NCI-H1930 (cell line): ENCODE results near the gene NR4A2.
A peak's percentile ranks its signal among the peaks of the same experiment; 100 is the strongest.

ENCODE experiments used
- DNase-seq, 2 experiments: peaks; one replicate each; lab custom pipeline; 2025; lab: John Stamatoyannopoulos, UW

Gene NR4A2

DNA sequence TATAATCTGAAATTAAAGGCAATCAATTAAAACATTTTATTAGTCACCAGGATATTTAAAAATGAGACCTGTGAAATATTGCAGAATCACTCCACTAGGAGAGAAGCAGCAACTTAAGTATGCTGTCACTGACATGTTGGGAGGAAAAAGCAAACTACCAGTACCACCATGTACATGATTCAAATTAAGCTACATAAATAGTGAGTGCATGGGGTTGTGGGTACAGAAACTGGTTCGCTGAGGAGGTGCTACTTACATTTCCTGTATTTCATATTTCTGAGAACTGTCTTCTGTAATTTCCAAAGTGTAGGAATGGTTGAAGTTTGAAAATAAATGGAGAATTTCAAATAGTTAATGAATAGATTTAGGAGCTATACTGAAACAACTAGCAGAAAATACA, 7.9 kb upstream of the NR4A2 start:
- DNase-seq: no peak

DNA sequence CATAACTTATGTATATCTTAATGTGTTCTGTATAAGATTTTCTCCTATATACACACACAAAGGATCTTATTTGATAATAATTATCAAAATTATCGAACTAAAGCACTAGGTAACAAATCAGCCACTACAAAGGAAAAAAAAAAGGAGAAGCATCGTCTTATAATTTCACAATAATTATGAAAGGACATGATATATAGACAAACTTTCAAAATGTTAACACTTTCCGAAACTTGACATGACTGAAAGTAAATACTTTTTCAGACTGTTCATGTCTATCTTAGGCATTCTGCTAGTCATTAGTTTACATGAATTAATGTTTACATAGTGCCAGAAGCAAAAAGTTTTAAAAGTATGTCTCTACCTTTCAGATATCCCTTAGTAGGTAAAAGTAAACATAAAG, 7.3 kb upstream of the NR4A2 start:
- no peak for DNase-seq

DNA sequence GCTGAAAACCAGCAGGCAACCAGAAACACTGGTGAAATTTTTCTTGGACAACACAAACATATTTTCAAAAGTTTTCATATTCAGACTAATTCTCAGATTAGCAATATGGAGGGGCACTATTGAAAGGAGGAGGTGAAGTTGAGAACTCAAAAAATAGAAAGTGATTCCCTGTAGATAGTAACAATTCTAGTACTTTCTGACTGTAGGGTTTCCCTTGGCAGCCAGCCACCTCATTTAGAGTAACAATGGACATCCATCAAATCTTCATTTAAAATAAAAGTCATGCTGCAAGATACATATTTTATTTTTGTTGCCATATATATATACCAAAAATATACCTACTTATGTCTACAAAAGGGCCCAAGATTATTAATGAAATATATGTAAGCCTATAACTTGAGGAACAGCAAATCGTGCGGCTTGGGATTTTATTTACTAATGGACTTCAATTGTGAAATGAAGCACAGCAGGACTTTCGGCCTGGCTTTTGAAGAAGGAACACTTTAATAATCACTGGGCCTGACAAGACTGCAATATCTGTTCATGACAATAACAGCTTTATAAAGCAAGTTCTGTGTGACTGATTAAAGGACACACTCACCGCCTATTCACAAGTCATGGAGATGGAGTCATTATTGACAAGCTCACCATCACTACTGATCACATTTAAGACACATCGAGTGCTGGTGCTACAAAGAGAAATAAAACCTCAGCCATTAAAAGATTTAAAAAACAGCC, 6.8 kb upstream of the NR4A2 start:
- DNase-seq: peak in 1 of 2 experiments; percentile 45

DNA sequence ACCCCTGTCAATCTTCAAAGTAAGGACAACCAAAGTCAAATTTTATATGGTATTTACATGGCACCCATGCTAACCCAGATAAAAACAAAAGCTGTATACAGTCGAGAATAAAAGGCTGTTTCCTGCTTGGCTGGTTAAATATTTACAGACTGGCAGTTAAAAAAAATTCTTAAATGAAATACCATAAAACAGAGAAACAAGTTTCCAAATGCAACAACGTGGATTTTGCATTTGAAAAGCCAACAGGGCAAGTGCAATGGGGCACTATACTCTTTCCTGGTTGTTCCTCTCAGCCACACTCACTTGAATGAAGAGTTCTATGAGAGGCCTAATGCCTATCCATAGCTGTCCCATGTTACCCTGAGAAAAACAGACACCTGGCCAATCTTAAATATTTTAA, 6.1 kb upstream of the NR4A2 start:
- peak in 1 of 2 experiments; percentile 9 for DNase-seq

DNA sequence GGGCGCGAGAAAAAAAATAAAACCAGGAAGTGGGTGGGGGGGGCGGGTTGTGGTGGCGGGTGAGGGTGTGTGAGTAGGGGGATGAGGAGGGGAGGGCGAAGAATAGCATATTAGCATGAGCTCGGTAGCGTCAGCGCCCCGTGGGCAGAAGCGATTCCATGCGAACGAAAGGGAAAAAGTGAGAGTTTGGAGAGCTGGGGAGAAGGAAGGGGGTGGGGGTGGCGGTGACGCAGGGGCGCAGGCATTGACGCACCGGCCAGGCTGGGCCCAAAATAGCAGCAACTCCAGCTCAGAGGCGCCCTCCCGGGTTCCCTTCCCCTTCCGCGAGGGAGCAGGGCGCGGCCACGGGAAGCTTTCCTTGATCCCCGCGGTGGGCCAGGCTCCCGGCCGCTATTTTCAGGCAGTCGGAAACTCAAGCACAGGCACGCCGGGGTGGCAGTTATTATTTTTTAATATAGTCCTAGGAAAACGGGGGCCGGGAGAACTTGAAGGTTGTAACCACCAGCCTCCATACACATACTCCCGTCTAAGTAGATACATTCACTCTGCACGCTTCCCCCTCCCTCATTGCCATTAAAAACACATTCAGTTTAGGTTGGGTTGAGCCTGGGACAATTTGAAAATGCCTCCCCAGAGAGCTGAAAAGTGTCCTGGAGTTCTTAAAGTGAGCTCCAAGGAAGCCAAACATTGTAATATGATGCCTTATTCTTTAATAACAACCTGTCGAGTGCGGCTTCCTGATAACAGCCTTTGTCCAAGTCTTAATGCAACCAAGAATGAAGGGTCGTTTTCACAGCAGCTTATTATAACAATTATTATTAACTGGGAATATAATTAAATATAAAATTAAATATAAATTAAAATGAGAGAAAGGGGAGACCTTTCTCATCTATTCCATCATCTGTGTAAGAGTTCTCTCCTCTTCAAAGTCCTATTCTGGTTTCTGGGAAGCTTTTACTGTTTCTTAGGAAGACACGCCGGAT, 2.3 kb upstream of the NR4A2 start:
- DNase-seq: peak; percentile 62 to 63

DNA sequence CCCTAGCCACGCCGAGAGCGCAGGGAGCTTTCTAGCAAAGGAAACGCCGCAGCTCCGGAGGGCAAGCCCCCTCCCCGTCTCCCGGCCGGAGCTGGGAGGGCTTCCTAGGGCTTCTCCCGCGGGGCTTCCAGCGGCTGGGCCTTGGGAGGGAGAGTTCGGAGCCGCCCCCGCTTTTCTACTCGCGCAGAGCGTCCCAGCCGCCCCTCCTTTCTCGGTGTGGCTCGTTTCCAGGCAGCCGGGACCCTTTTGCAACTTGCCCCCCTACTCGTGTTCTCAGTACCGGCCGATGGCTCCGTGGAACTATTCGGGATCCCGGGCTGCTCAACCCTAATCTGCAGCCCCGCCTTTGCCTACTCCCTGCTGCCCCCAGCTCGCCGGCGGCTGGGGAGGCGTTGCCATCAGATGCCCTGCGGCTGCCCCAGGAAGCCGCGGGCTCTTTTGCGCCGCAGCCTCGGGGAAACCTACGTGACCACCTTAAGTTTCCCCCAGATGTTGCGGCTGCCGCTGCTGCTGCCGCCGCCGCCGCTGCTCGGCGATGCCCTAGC, 1.5 kb upstream of the NR4A2 start:
- DNase-seq: peak; percentile 18 to 40

DNA sequence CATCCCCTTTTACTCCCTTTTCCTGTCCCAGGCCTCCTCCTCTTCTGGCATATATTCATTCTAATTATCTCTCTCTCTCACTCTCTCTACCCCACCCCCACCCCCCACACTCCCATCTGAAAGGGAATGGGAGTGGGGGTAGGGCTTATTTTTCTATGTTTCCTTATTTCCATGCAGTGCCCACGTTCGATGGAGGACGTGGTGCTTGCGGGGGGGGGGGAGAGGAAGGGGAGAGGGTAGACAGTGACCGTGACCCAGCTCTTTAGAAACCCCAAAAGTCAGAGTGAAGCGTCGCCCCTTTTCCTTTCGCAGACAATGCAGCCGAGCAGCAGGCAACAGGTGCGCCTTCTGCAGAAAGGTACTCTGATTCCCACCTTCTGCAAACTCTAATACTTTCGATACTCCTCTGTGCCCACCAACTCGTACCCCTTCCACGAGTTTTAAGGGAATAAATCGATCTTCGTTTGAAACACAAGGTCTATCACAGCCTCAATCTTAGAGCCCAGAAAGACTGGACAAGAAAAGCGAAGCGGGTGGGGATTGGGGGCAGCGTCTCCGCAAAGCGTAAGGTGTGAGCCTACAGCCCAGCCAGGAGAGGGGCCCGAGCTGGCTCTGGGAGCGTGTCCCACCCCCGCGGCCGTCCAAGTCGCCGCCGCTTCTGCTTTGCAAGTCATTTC, 891 bp upstream of the NR4A2 start:
- no peak for DNase-seq

DNA sequence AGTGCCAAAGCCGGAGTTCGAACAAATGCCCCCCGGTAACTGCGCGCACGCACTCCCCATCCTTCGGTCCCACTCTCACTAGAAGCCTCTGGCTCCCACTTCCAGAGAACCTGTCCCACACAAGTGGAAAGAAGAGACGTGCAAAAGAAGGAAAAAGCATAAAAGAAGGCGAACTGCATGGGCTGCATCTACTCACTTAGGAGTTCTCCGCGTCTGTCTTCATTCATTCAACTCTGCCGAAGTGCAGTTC, 312 bp downstream of the NR4A2 start:
- DNase-seq: no peak

DNA sequence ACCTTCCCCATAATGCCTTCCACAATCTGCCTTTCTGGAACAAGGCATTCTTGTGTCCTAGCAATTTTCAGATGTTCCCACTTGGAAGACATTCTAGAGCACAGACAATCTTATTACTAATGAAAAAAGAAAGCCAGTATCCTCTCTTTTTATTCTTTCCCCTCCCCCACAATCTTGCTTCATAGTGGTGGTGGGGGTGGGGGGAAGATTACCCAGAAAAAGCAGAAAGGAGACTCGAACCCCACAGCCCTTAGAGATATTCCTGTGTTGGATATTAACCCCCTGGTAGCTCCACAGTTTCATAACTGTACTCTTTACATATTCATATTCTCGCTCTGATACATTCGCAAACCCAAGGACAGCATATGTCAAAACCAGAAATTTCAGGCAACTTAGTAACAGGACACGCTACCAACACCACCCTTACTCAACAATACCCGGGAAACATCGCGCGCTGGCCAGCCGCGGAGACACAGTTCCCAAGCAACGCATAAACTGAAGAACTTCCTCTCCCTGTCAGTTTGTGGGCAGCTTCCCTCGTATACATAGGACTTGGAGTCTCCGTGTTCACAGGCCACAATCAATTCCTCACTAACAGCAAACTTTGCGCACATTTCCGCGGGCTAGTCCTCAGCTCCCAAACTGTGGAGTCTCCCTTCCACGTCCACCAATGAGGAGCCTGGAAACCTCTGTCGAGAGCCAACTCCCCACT, 793 bp downstream of the NR4A2 start:
- DNase-seq: no peak

DNA sequence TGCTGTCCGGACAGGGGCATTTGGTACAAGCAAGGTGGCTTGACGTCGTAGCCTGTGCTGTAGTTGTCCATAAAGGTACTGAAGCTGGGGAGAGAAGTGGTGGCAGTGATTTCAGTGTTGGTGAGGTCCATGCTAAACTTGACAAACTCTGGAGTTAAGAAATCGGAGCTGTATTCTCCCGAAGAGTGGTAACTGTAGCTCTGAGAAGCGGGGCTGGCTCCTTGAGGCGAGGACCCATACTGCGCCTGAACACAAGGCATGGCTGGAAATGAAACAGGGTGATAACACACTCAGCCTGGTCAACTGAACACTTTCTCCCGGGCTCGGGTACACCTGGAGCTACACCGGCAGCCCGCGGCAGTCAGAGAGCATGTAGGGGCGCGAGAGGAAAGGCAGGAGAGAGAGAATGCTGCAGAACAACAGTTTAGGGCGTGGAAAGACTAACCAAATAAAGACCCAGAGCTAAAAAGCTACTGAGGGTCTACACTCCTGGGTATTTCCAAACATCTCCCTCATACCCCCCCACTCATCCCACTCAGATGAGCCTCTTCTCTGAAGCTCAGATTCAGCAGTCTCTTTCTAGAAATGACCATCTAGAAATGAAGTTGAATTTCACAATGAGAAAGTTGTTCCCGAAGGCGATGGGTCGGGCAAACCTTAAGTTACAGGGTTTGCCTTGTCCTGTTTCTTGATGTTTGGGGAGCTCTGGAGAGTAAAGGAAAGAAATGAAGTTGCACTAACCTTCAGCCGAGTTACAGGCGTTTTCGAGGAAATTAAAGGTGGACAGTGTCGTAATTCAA, 2.4 kb downstream of the NR4A2 start:
- no peak for DNase-seq

DNA sequence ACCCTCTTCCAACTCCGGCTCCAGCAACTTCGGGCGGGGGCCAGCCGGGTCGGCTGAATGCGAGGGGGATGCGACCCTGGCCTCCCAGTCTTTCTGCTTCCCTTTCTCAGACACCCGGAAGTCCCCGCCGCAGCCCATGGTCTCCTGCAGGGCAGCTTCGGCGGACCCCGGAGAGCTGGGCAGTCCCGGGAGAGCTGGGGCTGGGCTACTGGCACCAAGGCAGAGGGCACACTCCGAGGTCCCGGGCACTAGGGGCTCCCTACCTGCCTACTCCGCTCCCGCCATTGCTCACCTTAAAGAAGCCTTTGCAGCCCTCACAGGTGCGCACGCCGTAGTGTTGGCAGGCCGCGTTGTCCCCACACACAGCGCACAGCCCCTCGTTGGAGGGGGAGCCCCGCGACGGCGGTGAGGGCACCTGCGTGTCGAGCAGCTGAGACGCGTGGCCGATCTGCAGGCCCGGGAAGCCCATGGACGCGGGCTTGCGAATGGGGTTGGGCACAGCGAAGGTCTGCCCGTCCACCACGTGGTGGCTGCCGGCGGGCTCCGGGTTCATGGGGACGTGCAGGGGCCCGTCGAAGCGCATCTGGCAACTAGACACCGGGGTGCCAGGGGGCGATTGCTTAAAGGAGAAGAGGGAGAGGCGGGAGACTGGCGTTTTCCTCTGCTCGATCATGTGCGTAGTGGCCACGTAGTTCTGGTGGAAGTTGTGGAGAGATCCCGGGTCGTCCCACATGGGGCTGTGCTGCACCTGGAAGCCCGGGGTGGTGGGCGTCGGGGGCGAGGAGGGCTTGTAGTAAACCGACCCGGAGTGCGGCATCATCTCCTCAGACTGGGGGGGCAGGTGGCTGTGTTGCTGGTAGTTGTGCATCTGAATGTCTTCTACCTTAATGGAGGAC, 3.2 kb downstream of the NR4A2 start:
- no peak for DNase-seq

DNA sequence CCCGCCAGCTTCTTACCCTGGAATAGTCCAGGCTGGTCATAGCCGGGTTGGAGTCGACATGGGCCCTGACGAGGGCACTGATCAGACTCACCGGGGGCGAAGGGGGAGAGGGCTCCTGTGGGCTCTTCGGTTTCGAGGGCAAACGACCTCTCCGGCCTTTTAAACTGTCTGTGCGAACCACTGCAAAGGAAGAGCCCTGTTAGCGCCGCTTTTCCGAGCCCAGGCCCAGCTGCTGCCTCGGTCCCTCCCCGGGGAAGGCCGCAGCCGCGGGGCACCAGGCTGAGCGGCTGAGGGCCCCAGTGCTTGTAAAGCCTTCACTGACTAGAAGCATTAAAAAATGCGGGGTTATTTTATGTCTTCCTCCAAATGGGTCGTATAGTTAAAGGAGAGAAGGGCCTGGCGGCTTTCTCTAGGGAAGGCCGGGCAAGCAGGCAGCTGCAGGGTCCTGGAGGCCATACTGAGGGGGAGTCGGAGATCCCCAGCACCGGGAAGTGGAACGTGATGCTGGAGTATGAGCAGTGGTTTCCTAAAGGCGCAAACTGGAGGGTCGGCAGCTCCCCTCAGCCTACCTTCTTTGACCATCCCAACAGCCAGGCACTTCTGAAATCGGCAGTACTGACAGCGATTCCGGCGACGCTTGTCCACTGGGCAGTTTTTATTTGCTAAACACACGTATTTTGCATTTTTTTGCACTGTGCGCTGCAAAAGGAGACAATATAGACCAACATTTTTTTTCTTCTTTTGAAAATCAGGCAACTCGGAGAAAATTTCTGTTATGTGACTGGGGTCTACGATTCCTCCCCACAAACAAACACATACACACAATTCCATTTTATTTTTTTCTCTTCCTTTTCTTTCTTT, 4.5 kb downstream of the NR4A2 start:
- DNase-seq: no peak

DNA sequence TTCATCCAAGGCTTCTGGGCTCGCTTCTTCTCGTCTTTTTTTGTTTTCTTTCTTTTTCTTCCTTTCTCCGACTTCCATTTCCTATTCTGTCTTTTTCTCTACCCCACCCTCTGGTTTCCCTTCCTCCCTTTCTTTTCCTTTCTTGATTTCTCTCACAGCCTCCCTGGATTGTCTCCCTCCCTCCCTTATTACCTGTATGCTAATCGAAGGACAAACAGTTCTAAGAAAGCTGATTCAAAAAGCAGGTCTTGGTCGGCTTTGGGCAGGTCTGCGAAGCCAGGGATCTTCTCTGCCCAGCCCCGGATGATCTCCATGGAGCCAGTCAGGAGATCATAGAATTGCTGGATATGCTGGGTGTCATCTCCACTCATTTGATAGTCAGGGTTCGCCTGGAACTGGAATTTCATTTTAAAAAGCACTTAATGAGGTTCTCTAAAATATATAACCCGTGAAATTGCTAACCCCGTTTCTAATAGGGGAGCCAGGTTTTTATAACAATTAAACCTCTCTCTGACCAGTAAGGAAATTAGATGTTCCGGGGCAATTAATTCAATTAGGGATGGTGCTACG, 5.9 kb downstream of the NR4A2 start:
- no peak for DNase-seq

DNA sequence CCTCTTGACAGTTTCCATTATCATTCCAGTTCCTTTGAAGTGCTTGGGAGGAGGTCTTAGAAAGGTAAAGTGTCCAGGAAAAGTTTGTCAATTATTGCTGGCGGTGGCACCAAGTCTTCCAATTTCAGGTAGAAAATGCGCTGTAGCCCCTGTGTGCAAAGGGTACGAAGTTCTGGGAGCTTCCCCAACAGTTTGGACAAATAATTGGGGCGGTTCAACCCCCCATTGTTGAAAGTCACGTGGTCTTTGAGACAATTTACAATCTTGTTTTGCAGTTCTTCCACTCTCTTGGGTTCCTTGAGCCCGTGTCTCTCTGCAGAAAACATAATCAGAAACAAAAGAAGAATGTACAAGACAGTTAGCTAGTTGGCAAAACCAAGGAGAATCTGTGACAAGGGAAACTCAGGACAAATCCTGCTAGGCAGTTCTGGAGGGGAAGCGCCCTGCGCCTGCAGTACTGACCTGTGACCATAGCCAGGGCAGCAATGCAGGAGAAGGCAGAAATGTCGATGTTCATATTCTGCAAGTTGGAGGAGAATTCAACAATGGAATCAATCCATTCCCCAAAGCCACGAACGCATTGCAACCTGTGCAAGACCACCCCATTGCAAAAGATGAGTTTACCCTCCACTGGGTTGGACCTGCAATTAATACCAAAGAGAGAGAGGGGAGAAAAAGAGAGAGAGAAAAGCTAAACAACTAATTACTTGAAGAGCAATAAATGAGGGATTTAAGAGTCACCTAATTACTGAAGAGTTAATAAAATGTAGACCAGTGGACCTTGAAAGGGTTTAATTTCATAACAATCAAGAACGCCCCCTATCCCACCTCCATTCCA, 6.6 kb downstream of the NR4A2 start:
- no peak for DNase-seq

DNA sequence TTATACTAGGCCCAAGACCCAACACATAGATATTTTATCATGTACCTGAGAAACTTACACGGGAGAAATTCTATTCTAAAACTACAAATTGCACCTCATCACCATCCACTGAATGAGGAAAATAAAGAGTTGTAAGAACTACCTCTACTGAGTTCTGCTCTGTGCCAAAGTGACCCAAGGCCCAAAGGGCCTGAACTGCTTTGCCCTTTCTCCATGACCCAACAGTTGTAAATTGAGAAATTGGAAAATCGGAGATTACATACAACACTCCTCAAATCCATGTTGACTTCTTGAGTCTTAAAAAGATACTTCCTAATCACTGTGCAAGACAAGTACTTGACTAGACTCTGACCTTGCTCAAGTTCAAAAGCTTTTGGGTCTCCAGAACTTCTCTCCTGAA, 8.8 kb downstream of the NR4A2 start:
- DNase-seq: no peak

DNA sequence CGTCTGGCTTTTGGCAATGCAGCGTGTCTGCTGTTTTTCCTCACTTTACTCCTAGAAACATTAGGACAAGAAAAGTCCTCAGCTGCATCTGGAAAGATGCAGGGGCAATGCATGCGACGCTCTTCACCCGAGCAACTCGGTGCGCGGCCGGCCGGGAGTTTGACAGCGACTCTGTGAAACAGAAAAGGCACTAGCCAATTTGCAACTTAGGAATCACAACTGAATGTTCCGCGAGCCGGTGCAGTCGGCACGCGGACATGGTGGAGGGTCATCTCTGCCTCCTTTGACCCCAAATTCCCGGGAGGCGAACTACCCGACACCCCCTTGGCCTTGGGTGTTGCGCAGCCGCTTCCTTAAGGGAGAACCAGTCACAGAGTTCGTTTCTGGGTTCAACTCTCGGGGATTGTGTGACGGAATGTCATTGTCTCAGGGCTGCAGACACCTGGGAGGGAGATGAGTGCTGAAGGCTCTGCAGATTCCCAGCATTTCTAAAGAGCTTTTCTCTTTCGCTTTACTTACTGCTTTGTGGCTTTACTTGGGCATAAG, 9.8 kb downstream of the NR4A2 start:
- no peak for DNase-seq

DNA sequence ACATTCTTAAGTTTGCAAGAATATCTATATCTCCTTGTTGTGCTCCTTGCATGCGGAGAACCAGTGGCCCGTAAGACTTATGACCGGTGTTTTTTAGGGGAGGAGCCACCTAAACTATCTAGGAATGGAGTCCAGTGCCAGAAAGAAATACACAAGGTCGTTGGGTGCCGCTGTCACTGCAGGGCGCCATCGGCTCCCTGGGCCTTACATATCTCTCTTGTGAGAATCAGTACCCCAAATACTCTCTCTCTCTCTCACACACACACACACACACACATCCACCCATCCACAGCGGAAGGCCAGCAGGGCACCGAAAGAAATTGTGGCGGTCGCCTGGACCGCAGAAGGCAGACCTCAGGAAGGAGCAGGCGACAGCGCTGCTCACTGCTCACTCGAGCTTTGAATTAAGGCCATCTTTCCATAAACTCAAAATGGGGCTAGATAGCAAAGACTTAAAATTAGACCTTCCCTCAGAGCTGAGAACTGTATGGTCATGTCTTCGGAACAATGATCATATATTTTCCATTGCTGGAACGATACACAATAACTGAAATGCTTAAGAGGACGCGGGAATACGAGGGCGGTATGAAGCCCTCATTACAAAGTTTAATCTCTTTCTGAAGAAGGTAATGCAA, 10.4 kb downstream of the NR4A2 start:
- no peak for DNase-seq
